Liver (tissue), 3 donors: ENCODE results near the gene GLS.

Experiments
- EGR1 ChIP-seq, 2 donors: IDR thresholded peaks; 2 replicates each; pipeline ENCODE4 v1.6.1; 2016 to 2018; ENCODE audit warnings: antibody characterized with exemption in 2 of 2, low read depth in 2 of 2
- FOXA1 ChIP-seq: IDR thresholded peaks from 2 replicates; pipeline ENCODE4 v1.6.1; 2016; ENCODE audit warnings: antibody characterized with exemption
- GABPA ChIP-seq, 2 donors: IDR thresholded peaks in 1 of 2; conservative IDR thresholded peaks in 1 of 2; 2 replicates each; pipeline ENCODE4 v1.6.1; 2016; ENCODE audit warnings: antibody characterized with exemption in 2 of 2, mild to moderate bottlenecking in 1 of 2, moderate library complexity in 1 of 2
- HNF4G ChIP-seq: IDR thresholded peaks from 2 replicates; pipeline ENCODE4 v1.6.1; 2016; ENCODE audit warnings: antibody characterized with exemption
- JUND ChIP-seq, 2 donors: IDR thresholded peaks; 2 replicates each; pipeline ENCODE4 v1.6.1; 2016; ENCODE audit warnings: antibody characterized with exemption in 2 of 2
- RAD21 ChIP-seq, 2 donors: IDR thresholded peaks; 2 replicates each; pipeline ENCODE4 v1.6.1; 2016; ENCODE audit warnings: antibody characterized with exemption in 2 of 2, mild to moderate bottlenecking in 2 of 2
- RXRA ChIP-seq, 2 donors: IDR thresholded peaks; 2 replicates each; pipeline ENCODE4 v1.6.1; 2017 to 2018; ENCODE audit warnings: antibody characterized with exemption in 2 of 2, mild to moderate bottlenecking in 1 of 2
- SP1 ChIP-seq: IDR thresholded peaks from 2 replicates; pipeline ENCODE4 v1.6.1; 2018; ENCODE audit warnings: antibody characterized with exemption, mild to moderate bottlenecking
- TAF1 ChIP-seq: conservative IDR thresholded peaks from 2 replicates; pipeline ENCODE4 v1.6.1; 2016; ENCODE audit warnings: antibody characterized with exemption, mild to moderate bottlenecking
- YY1 ChIP-seq: IDR thresholded peaks from 2 replicates; pipeline ENCODE4 v1.6.1; 2016; ENCODE audit warnings: antibody characterized with exemption, mild to moderate bottlenecking
- TF ChIP-seq, protein P1 (sequence below): fragments of 150-350 bp; IDR thresholded peaks from 2 replicates; pipeline ENCODE4 v1.5.1; 2017; ENCODE audit warnings: improper control_type of control experiment, low read depth, low read length; ENCODE audit not compliant: missing input control
- TF ChIP-seq, protein P2 (sequence below): IDR thresholded peaks from 2 replicates; pipeline ENCODE4 v1.6.1; 2016; ENCODE audit warnings: antibody characterized with exemption, mild to moderate bottlenecking
- TF ChIP-seq, protein P3 (sequence below): IDR thresholded peaks from 2 replicates; pipeline ENCODE4 v1.6.1; 2016; ENCODE audit warnings: antibody characterized with exemption
- TF ChIP-seq, protein P4 (sequence below): IDR thresholded peaks from 2 replicates; pipeline ENCODE4 v1.6.1; 2016; ENCODE audit warnings: antibody characterized with exemption
- donor health status: healthy.
- donor health status: healthy.

DNA sequence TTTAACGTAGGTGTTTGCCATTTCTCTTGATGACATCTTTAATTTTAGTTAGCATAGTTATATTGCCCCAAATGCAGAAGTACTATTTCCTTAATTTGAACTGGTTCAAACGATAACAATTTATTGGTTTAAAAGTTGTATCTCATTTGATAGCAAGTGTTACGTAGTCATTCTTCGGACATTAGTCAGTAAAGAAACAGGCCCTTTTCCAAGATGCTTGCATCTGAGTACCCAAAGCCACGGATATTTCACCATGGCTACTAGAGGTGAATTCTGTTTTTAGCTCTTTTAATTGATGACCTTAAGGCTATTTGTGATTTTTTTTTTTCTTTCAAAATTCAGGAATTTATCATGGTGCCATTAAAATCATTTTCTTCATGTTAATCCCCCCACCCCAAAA lies 32.1 kb downstream of the GLS start:
- TF ChIP-seq, protein P1, sequence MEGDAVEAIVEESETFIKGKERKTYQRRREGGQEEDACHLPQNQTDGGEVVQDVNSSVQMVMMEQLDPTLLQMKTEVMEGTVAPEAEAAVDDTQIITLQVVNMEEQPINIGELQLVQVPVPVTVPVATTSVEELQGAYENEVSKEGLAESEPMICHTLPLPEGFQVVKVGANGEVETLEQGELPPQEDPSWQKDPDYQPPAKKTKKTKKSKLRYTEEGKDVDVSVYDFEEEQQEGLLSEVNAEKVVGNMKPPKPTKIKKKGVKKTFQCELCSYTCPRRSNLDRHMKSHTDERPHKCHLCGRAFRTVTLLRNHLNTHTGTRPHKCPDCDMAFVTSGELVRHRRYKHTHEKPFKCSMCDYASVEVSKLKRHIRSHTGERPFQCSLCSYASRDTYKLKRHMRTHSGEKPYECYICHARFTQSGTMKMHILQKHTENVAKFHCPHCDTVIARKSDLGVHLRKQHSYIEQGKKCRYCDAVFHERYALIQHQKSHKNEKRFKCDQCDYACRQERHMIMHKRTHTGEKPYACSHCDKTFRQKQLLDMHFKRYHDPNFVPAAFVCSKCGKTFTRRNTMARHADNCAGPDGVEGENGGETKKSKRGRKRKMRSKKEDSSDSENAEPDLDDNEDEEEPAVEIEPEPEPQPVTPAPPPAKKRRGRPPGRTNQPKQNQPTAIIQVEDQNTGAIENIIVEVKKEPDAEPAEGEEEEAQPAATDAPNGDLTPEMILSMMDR = no peak
- no peak for TF ChIP-seq GABPA (IDR thresholded peaks at IDR 0.05 in 1 of 2, conservative IDR thresholded peaks at IDR 0.05 in 1 of 2)
- TF ChIP-seq, protein P2, sequence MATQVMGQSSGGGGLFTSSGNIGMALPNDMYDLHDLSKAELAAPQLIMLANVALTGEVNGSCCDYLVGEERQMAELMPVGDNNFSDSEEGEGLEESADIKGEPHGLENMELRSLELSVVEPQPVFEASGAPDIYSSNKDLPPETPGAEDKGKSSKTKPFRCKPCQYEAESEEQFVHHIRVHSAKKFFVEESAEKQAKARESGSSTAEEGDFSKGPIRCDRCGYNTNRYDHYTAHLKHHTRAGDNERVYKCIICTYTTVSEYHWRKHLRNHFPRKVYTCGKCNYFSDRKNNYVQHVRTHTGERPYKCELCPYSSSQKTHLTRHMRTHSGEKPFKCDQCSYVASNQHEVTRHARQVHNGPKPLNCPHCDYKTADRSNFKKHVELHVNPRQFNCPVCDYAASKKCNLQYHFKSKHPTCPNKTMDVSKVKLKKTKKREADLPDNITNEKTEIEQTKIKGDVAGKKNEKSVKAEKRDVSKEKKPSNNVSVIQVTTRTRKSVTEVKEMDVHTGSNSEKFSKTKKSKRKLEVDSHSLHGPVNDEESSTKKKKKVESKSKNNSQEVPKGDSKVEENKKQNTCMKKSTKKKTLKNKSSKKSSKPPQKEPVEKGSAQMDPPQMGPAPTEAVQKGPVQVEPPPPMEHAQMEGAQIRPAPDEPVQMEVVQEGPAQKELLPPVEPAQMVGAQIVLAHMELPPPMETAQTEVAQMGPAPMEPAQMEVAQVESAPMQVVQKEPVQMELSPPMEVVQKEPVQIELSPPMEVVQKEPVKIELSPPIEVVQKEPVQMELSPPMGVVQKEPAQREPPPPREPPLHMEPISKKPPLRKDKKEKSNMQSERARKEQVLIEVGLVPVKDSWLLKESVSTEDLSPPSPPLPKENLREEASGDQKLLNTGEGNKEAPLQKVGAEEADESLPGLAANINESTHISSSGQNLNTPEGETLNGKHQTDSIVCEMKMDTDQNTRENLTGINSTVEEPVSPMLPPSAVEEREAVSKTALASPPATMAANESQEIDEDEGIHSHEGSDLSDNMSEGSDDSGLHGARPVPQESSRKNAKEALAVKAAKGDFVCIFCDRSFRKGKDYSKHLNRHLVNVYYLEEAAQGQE = no peak
- TF ChIP-seq EGR1 (IDR thresholded peaks at IDR 0.05; ENCODE audit: low read depth in 2 of 2) = no peak
- TF ChIP-seq, protein P3, sequence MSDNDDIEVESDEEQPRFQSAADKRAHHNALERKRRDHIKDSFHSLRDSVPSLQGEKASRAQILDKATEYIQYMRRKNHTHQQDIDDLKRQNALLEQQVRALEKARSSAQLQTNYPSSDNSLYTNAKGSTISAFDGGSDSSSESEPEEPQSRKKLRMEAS = no peak
- no peak for TF ChIP-seq TAF1
- no peak for TF ChIP-seq JUND (IDR thresholded peaks at IDR 0.05)
- no peak for TF ChIP-seq YY1
- TF ChIP-seq HNF4G = no peak
- TF ChIP-seq, protein P4, sequence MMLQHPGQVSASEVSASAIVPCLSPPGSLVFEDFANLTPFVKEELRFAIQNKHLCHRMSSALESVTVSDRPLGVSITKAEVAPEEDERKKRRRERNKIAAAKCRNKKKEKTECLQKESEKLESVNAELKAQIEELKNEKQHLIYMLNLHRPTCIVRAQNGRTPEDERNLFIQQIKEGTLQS = no peak
- TF ChIP-seq RAD21 (IDR thresholded peaks at IDR 0.05) = no peak
- no peak for TF ChIP-seq RXRA (IDR thresholded peaks at IDR 0.05)
- no peak for TF ChIP-seq FOXA1
- no peak for TF ChIP-seq SP1
